NCI-H748 (cell line): ENCODE results near the gene GCG.

Experiments used
- DNase-seq: peaks from one replicate; lab custom pipeline; 2025; ENCODE audit not compliant: unreplicated experiment; lab: John Stamatoyannopoulos, UW

GCG gene

GRCh38 chr2:162149940-162150339 lies 2.1 kb downstream of the GCG start:
- no peak for DNase-seq

DNA sequence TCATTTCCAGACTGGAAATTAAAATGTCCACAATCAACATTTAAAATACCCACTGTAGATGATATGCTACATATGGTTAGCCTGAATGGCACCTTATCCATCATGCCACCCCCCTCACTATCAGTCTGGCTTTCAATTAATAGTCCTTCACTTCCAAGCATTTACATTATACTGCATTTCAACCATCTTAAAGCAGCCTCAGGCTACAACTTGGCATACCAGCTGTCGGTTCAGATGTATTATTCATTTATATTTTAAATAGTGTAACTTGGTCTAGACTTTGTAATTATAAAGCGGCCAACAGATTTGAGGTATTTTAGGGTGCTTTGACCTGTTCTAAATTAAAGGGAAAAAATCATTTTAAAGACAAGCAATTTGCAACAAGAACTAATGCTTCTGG lies 2.6 kb downstream of the GCG start:
- no peak for DNase-seq

DNA sequence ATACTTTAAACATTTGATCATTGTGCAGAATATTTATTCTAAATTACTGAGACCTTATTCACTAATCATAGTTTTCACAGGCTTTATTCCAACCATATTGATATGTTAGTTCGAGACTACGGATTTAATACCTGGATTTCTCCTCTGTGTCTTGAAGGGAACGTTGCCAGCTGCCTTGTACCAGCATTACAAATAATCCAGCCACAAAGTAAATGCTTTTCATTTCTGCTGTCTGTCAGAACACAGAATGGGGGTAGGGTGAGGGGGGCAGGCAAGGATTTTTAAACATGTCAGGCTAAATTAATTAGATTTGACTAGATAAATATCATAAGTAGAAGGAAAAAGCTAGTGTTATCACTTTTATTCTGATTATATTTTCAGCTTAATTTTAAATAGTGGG lies 3.1 kb downstream of the GCG start:
- no peak for DNase-seq

- no peak for DNase-seq
These were observed 8.1 kb downstream of the GCG start for GRCh38 chr2:162143969-162144368.

DNA sequence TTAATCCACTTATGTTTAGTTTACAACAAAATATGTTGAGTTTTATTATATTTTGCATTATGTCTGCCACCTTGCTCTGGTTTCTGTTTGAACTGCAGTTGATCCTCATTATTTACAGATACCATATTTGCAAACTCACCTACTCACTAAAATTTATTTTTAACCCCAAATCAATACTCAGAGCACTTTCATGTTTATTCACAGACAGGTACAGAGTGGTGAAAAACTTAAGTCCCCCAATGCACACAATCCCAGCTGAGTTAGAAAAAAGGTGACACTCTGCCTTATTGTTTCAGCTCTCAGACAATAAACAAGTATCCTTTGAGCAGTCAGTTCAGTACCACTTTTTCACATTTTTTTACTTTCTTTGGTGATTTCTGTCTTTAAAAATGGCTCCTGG lies 13.7 kb downstream of the GCG start:
- no peak for DNase-seq

- DNase-seq: no peak
These were observed 24.6 kb downstream of the GCG start for GRCh38 chr2:162127422-162127821.

- DNase-seq: no peak
These were observed 25.5 kb downstream of the GCG start for GRCh38 chr2:162126527-162126926.

DNA sequence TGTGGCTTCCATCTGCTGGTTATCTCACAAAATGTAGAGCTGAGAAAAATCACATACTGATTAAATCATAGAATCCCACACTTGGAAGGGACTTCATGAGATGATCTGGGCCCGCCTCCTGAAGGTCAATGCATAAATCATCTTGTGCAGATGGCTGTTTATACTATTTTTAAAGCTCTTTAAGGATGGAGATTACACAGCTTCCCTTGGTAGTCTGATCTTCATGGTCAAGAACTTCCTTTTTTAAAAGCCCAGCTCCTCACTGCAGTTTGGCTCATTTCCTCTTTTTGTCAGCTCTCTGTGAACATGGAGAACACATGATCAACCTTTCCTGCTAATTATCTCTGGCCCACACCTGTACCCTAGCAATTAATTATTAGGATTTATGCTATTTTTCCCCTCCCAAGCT lies 25.9 kb downstream of the GCG start:
- no peak for DNase-seq

DNA sequence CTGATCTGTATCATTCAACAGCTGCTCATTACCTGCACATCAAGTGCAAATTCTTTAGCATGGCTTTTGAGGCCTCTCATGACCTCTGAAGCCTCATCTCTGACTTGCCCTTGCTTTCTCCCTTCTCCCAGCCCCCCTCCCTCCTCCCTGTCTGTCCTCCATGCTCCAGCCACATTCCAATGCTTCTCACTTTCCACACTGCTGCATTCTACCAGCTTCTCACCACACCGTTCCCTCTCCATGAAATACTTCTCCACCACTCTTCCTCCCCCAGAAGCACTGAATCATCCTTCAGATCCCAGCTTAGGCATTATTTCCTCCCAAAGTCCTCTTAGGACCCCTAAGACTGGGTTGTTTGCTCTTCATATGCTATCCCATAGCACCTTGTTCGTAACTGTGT lies 26.9 kb downstream of the GCG start:
- no peak for DNase-seq

DNA sequence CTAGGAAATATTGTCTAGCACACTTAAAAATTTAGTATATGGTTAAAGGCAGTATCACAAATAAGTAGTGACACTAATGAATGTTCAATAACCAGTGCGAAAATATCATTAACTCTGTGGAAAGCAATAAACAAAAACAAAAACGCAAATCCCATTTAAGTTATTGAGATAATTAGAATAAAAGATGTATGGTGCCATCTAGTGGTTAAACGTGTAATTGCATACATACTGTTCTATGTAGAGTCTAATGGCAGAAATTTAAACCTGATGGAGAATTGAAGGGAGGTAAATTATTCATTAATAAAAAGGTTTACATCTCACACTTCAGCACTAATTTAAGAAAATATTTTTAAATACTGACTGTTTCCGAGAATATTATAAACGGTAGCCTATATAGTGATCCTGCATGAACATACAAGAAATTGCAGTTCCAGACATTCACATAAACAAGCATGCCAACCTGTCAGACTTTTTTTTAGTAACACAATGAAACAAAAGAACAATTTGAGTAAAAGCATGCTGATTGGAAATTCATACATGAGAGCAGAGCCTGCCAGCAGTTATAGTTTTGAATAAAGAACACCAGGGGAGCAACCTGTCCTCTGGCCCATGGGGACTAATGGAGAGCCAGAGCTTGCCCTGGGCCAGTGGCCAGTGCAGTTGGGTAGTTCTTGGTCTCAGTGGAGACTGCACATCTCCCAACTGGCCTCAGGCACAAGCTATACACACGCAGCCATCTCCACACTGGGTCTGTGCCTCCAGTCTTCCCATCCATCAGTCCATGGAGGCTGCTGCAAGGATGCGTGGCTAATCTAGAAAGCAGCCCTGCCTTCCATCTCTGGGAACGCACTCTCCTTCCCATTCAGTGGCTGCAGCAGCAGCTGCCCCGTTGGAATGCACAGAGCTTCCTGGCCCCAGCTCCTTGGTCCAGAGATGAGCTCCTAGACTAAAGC lies 28.0 kb downstream of the GCG start:
- peak; percentile 59 for DNase-seq

GRCh38 chr2:162118166-162119031 lies 33.6 kb downstream of the GCG start:
- no peak for DNase-seq

DNA sequence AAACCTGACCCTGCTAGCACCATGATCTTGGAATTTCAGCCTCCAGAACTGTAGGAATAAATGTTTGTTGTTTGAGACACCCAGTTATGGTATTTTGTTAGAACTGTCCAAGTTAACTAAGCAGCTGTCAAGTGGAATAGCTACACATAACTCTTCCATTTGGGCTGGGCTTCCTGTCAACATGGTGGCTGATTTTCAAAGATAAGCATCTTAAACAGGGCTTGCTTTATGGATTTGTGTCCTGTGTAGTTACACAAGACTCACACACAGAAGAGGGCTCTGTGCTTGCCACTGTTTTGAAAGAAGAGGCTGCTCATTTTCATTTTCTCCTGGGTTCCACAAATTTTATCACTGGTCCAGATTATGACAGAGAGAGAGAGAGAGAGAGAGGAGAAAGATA lies 35.7 kb downstream of the GCG start:
- no peak for DNase-seq

DNA sequence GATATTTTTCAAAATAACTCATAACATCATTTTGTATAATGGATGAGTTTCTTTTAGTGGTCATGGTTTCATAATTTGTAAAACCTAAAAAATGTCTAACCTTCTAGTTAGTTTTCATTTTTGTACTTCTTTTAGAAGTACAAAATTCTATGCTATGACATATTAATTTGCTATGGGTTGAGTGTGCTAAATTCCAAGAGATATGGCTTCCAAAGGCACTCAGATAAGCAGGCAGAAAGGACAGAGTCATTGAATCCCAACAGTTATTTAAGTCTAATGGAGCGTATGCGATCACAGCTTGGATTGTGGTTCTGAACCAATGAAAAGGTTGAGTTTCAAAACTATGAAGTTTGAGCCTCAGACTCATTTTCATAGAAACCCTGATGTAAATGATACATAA lies 37.0 kb downstream of the GCG start:
- no peak for DNase-seq

DNA sequence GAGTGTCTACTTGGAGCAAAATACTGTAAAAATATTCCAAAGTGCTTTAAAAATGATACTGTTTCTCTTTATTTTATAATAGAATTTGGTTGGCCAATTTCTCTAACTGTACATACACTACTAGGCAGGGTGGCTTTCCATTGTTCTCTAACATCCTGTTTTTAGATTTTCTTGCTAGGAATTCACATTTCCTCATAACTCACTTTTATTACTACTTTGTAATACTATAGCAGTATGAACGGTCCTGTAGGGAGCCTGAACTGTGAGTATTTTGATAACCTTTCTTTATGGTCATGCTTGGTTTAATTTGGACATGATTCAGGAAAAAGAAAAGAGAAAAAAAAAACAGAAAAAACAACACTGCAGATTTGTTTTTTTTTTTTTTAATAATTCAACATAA lies 37.8 kb downstream of the GCG start:
- no peak for DNase-seq

- DNase-seq: no peak
These were observed 38.3 kb downstream of the GCG start for GRCh38 chr2:162113776-162114168.

DNA sequence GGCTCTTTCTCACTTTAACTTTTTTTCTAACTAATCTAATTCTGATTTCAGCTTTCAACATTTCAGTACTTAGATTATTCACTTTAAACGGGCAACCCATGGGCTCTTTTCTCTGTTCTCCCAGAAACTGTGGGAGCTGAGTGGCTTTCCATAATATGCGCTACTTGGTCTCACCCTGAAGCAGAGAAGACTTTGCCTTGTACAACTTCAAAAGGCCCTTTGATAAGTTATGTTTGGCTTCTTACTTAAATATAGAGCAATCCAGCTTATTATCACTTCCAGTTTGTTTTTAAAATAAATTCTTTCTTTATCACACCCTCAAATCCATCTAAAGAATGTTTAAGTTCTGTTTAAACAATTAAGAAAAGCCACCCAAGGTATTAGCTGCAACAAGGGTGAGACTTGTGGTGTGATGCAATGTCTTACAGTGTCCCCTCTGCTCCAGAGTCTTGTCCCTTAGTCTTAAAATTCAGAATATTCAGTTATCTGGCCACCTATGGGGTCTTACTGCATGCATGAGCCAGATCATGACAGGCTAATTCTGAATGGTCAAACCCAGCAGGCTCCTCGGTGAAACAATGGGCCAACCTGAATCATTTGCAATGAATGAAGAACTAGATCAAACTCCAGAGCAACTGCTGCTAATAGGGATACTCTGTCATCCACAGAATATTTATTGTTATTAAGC lies 38.8 kb downstream of the GCG start:
- DNase-seq: no peak

DNA sequence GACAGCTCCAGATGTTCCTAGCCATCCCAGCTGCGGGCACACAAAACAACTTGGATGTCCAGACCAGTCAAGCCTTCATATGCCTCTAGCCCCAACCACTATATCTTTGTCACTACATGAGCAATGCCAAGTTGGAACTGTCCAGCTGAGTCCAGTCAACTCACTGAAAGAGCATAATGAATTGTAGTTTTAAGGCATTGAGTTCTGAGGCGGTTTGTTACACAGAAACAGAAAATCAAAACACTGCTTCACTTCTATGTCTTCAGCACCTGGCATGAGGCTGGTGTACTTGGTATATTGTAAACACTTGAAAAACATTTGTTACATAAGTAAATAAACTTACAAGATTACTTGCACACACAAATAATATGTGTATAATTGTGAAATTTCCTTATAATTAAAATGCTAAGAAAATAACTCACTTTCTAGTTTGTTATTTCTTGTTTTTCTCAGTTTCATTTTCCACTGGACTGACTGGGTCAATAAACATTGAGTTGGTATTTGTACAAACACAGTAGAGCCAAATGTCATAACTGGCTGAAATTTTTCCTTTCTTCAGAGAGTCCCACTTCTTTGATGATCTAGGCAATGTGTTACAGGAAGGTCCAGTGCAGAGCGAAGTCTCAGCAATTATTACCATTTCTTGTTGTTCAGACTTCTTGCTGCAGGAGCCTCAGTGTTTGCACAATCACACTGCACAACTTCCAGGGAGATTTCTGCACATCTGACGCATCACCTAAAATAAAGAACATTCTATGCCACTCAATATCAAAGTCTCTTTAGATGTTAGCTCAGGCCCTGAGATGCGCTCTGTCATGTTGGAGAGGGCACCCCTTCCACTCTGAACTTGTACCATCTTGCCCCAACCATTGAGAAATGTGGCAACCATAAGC lies 39.8 kb downstream of the GCG start:
- no peak for DNase-seq

GRCh38 chr2:162107361-162107901 lies 44.6 kb downstream of the GCG start:
- no peak for DNase-seq

DNA sequence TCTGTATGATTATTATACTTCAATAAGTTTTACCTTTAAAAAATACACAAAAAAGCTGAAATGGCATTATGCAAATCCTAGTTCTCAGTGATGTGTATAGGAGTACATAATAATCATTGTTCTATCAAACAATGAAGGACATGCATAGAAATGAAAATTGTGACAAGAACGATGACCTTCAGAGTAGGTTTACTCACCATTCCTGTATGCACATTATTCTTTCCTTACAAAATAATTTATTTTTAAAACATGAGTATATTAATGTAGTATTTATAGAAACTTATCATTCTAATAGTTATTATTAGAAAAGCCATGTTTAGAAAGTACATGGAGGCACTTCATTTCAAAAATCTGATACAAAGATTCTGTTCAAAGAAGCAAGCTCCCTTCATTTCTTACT lies 45.3 kb downstream of the GCG start:
- no peak for DNase-seq

DNA sequence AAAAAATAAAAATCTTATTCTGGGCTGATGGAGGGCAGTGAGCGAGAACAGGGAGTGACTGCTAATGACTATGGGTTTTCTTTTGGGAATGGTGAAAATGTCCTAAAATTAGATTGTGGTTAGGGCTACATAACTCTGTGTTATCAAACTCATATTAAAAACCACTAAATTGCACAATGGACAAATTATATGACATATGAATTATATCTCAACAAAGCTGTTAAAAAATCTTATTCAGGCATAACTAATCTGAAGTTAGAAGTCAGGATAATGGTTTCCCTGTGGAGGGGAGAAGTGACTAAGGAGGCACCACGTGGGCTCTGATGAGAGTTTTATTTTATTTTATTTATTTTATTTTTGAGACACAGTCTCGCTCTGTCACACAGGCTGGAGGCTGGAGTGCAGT lies 45.9 kb downstream of the GCG start:
- no peak for DNase-seq
